ENCODE measurements around the gene NFATC1. TPM values are rescaled to one million over a fixed set of nuclear protein-coding genes. Genes with fewer than 3 reads are reported as not detected.
A peak's percentile ranks its signal among the peaks of the same experiment; 100 is the strongest.

NFATC1 gene
- total RNA-seq, 1 donor from 2014 or later: 21.9 TPM

GRCh38 chr18:79434607-79435401 lies 39.1 kb downstream of the NFATC1 start:
- TF ChIP-seq CTCF (IDR thresholded peaks at IDR 0.05) (no peak), POLR2AphosphoS5 (IDR thresholded peaks at IDR 0.05; ENCODE audit: insufficient read depth in 1 of 2, low read depth in 1 of 2) (no peak), POLR2A (IDR thresholded peaks at IDR 0.05) (no peak)
- Histone ChIP-seq H3K27ac (no peak overlapping the region), H3K4me3 (no peak overlapping the region), H3K9me3 (no peaks in the 10 kb centered on the region), H3K36me3 (peaks cover 0 to 5% of the 10 kb centered on the region in 2 donors), H3K4me1 (peaks cover 14% of the 10 kb centered on the region), H3K27me3 (no peaks in the 10 kb centered on the region)
- intact Hi-C loops (cut with DNase I): no loop called here
- DNase-seq (ENCODE audit: extremely low spot score in 2 of 2): no peak

- H3K27me3 ChIP-seq: no peaks in the 10 kb centered on the region
- H3K4me3 ChIP-seq: no peak overlapping the region
- no peak for TF ChIP-seq POLR2A (IDR thresholded peaks at IDR 0.05)
- TF ChIP-seq POLR2AphosphoS5 (IDR thresholded peaks at IDR 0.05; ENCODE audit: insufficient read depth in 1 of 2, low read depth in 1 of 2): no peak
- no peak for TF ChIP-seq CTCF (IDR thresholded peaks at IDR 0.05)
- intact Hi-C loops (cut with DNase I): no loop called here
- H3K9me3 ChIP-seq: no peaks in the 10 kb centered on the region
- peaks cover 20% of the 10 kb centered on the region for H3K4me1 ChIP-seq
- H3K27ac ChIP-seq: no peak overlapping the region
- peaks cover 0 to 5% of the 10 kb centered on the region in 2 donors for H3K36me3 ChIP-seq
- DNase-seq (ENCODE audit: extremely low spot score in 2 of 2): no peak
These were observed 41.0 kb downstream of the NFATC1 start for GRCh38 chr18:79436556-79437275.

GRCh38 chr18:79438089-79438897 lies 42.6 kb downstream of the NFATC1 start:
- Histone ChIP-seq H3K4me3 (no peak overlapping the region), H3K9me3 (no peaks in the 10 kb centered on the region), H3K4me1 (peaks cover 20% of the 10 kb centered on the region), H3K27me3 (no peaks in the 10 kb centered on the region), H3K36me3 (peaks cover 0 to 5% of the 10 kb centered on the region in 2 donors), H3K27ac (no peak overlapping the region)
- no peak for DNase-seq (ENCODE audit: extremely low spot score in 2 of 2)
- TF ChIP-seq POLR2AphosphoS5 (IDR thresholded peaks at IDR 0.05; ENCODE audit: insufficient read depth in 1 of 2, low read depth in 1 of 2) (no peak), CTCF (IDR thresholded peaks at IDR 0.05) (no peak), POLR2A (IDR thresholded peaks at IDR 0.05) (no peak)
- intact Hi-C loops (cut with DNase I): no loop called here

GRCh38 chr18:79438898-79439627 lies 43.3 kb downstream of the NFATC1 start:
- Histone ChIP-seq H3K27ac (no peak overlapping the region), H3K4me3 (peak overlapping the region in 1 of 2 donors; percentile 9), H3K9me3 (no peaks in the 10 kb centered on the region), H3K4me1 (peaks cover 20% of the 10 kb centered on the region), H3K36me3 (peaks cover 0 to 3% of the 10 kb centered on the region in 2 donors), H3K27me3 (no peaks in the 10 kb centered on the region)
- TF ChIP-seq POLR2AphosphoS5 (IDR thresholded peaks at IDR 0.05; ENCODE audit: insufficient read depth in 1 of 2, low read depth in 1 of 2) (peak in 1 of 2 donors; percentile 54), CTCF (IDR thresholded peaks at IDR 0.05) (no peak), POLR2A (IDR thresholded peaks at IDR 0.05) (no peak)
- intact Hi-C loops (cut with DNase I): no loop called here
- no peak for DNase-seq (ENCODE audit: extremely low spot score in 2 of 2)

Data from vagina (tissue), 2 donors.